GM23338 (cell line): ENCODE data around the gene CTNNA2. TPM values are rescaled to one million over a fixed set of nuclear protein-coding genes. Genes with fewer than 3 reads are reported as not detected.

Source experiments
- ATAC-seq: fragments of 200-7000 bp; cut with Tn5 transposase; 3 replicates; pipeline ENCODE4 v1.9.1; 2020
- DNase-seq: peaks from one replicate; pipeline ENCODE4 v3.0.0-alpha.2; 2015; ENCODE audit warnings: low spot score
- H2AFZ ChIP-seq: fragments of 200-600 bp; sonication (generic); 2 replicates; pipeline ENCODE4 v1.8.0; 2016; ENCODE audit warnings: antibody characterized with exemption, mild to moderate bottlenecking, moderate library complexity
- H3F3A ChIP-seq: fragments of 200-600 bp; sonication (generic); replicated peaks from 2 replicates; pipeline ENCODE4 v1.8.0; 2017; ENCODE audit warnings: antibody characterized with exemption, mixed run types, low read depth
- H3K27ac ChIP-seq: fragments of 200-600 bp; sonication (generic); 2 replicates; pipeline ENCODE4 v1.6.1; 2016; ENCODE audit warnings: low read depth
- H3K27me3 ChIP-seq: fragments of 200-600 bp; sonication (generic); 2 replicates; pipeline ENCODE4 v1.8.0; 2016; ENCODE audit warnings: mild to moderate bottlenecking, mixed run types, moderate library complexity; ENCODE audit not compliant: insufficient read depth
- H3K36me3 ChIP-seq: fragments of 200-600 bp; sonication (generic); 2 replicates; pipeline ENCODE4 v1.8.0; 2016; ENCODE audit warnings: mild to moderate bottlenecking; ENCODE audit not compliant: insufficient read depth
- H3K4me1 ChIP-seq: fragments of 200-600 bp; sonication (generic); 2 replicates; pipeline ENCODE4 v1.8.0; 2016; ENCODE audit warnings: mild to moderate bottlenecking, moderate library complexity; ENCODE audit not compliant: insufficient read depth
- H3K4me2 ChIP-seq: fragments of 200-600 bp; sonication (generic); 2 replicates; pipeline ENCODE4 v1.7.1; 2017; ENCODE audit warnings: mixed run types
- H3K4me3 ChIP-seq: fragments of 200-600 bp; sonication (generic); 2 replicates; pipeline ENCODE4 v1.6.1; 2016; ENCODE audit warnings: mixed run types
- H3K79me2 ChIP-seq: fragments of 200-600 bp; sonication (generic); replicated peaks from 2 replicates; pipeline ENCODE4 v1.8.0; 2017; ENCODE audit warnings: mild to moderate bottlenecking; ENCODE audit not compliant: insufficient read depth
- H3K9me2 ChIP-seq: fragments of 200-600 bp; sonication (generic); 2 replicates; pipeline ENCODE4 v1.8.0; 2017; ENCODE audit not compliant: insufficient read depth
- H4K20me1 ChIP-seq: fragments of 200-600 bp; sonication (generic); replicated peaks from 2 replicates; pipeline ENCODE4 v1.8.0; 2017; ENCODE audit warnings: mild to moderate bottlenecking; ENCODE audit not compliant: insufficient read depth
- H3K27ac Mint-ChIP-seq: 2 replicates; pipeline ENCODE4 v1.8.0; 2020; ENCODE audit warnings: inconsistent platforms, mild to moderate bottlenecking, moderate library complexity, mixed read lengths
- H3K27me3 Mint-ChIP-seq: 3 replicates; pipeline ENCODE4 v1.8.0; 2022; ENCODE audit warnings: low read depth, mild to moderate bottlenecking, moderate library complexity, mixed read lengths, inconsistent platforms; ENCODE audit not compliant: insufficient read depth, poor library complexity
- H3K36me3 Mint-ChIP-seq: 3 replicates; pipeline ENCODE4 v1.8.0; 2021; ENCODE audit warnings: low read depth, mild to moderate bottlenecking, inconsistent platforms, moderate library complexity, mixed read lengths
- H3K4me1 Mint-ChIP-seq: 3 replicates; pipeline ENCODE4 v1.8.0; 2020; ENCODE audit warnings: mild to moderate bottlenecking, inconsistent platforms, mixed read lengths
- H3K4me3 Mint-ChIP-seq: 3 replicates; pipeline ENCODE4 v1.8.0; 2021; ENCODE audit warnings: moderate library complexity, mild to moderate bottlenecking, inconsistent platforms, mixed read lengths
- H3K9me3 Mint-ChIP-seq: 3 replicates; pipeline ENCODE4 v1.8.0; 2020; ENCODE audit warnings: moderate library complexity, mild to moderate bottlenecking, inconsistent platforms, mixed read lengths
- CREB1 ChIP-seq: fragments of 250-450 bp; sonication (Bioruptor Pico); IDR thresholded peaks from 2 replicates; pipeline ENCODE4 v1.5.0; 2020; ENCODE audit warnings: low read depth, mild to moderate bottlenecking, moderate library complexity
- CTCF ChIP-seq, 2 experiments: fragments of 200-600 bp in 1 of 2; sonication (generic) in 1 of 2; conservative IDR thresholded peaks; 2 replicates each; pipeline versions ENCODE4 v1.5.1 to v1.6.1; 2016 to 2017; ENCODE audit warnings: antibody characterized with exemption in 2 of 2, low read depth in 2 of 2, mild to moderate bottlenecking in 2 of 2, moderate library complexity in 1 of 2
- EZH2 ChIP-seq: fragments of 200-600 bp; sonication (generic); IDR thresholded peaks from one replicate; pipeline ENCODE4 v1.8.0; 2017; ENCODE audit warnings: antibody characterized with exemption, mild to moderate bottlenecking, low read depth; ENCODE audit not compliant: unreplicated experiment
- EZH2phosphoT487 ChIP-seq: fragments of 200-600 bp; sonication (generic); IDR thresholded peaks from one replicate; pipeline ENCODE4 v1.8.1; 2018; ENCODE audit warnings: antibody characterized with exemption; ENCODE audit not compliant: unreplicated experiment
- JUNB ChIP-seq: IDR thresholded peaks from one replicate; pipeline ENCODE4 v1.6.1; 2016; ENCODE audit warnings: antibody characterized with exemption; ENCODE audit not compliant: unreplicated experiment
- POLR2AphosphoS5 ChIP-seq: IDR thresholded peaks from 2 replicates; pipeline ENCODE4 v1.6.1; 2016; ENCODE audit warnings: antibody characterized with exemption, low read depth
- STAT1 ChIP-seq: IDR thresholded peaks from one replicate; pipeline ENCODE4 v1.6.1; 2016; ENCODE audit warnings: antibody characterized with exemption; ENCODE audit not compliant: unreplicated experiment
- ZNF114 ChIP-seq: fragments of 250-450 bp; sonication (Bioruptor Pico); IDR thresholded peaks from 2 replicates; pipeline ENCODE4 v1.5.0; 2020; ENCODE audit warnings: mild to moderate bottlenecking, moderate library complexity
- ZNF331 ChIP-seq: fragments of 250-450 bp; sonication (Bioruptor Pico); IDR thresholded peaks from 2 replicates; pipeline ENCODE4 v1.5.0; 2020; ENCODE audit warnings: low read depth, mild to moderate bottlenecking, moderate library complexity
- polyA plus RNA-seq: library from polyadenylated mRNA; unstranded; fragments of >200 nt; fragmentation: Nextera tagmentation; extraction: Ambion mirVana; gene quantifications from 2 replicates; pipeline ENCODE4 v1.2.1, GENCODE V29; 2016
- total RNA-seq: library from RNA; depleted of rRNA; stranded (reverse); fragments of >200 nt; shearing (Covaris generic); gene quantifications from 2 replicates; pipeline ENCODE4 v1.2.3, GENCODE V29; 2014
- TF ChIP-seq, protein P1 (sequence below): IDR thresholded peaks from 2 replicates; pipeline ENCODE4 v1.6.1; 2016; ENCODE audit warnings: antibody characterized with exemption

CTNNA2 gene
- total and polyA plus RNA-seq, 2 experiments from 2014 or later, result 6.4 to 15.6 TPM

DNA sequence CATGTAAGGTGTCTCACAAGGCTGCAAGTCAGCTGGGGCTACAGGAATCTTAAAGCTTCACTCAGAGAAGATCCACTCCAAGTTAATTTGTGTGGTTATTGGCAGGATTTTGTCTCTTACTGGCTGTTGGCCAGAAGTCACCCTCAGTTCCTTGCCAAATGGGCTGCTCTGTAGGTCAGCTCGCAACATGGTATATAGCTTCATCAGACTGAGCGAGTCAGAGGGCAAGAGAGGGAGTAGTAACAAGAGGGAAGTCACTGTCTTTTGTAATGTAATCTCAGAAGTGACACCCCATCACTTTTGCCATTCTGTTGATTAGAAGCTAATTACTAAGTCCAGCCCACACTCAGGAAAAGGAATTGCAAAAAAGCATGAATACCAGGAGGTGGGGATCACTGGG is 672.2 kb downstream of the CTNNA2 start:
- Histone ChIP-seq H3K4me1 (no peaks in the 10 kb centered on the region), H3K4me2 (no peak overlapping the region), H3K4me3 (no peak overlapping the region), H4K20me1 (no peaks in the 10 kb centered on the region; the same call in 1 of the 2 replicates), H3K9me2 (0 out of 2 replicates have a peak, but pooled peaks cover 3% of the 10 kb centered on the region), H3K27ac (no peak overlapping the region), H2AFZ (no peak overlapping the region), H3K36me3 (peaks cover 4% of the 10 kb centered on the region; the same call in 1 of the 2 replicates), H3K27me3 (no peaks in the 10 kb centered on the region), H3F3A (no peaks in the 10 kb centered on the region), H3K79me2 (no peaks in the 10 kb centered on the region)
- H3K36me3 Mint-ChIP-seq, result peaks cover 13% of the 10 kb centered on the region
- H3K4me3 Mint-ChIP-seq, result no peak overlapping the region
- H3K4me1 Mint-ChIP-seq, result peaks cover 8% of the 10 kb centered on the region
- no peaks in the 10 kb centered on the region for H3K27me3 Mint-ChIP-seq
- H3K27ac Mint-ChIP-seq, result no peak overlapping the region
- ATAC-seq (no peak), DNase-seq (no peak)
- H3K9me3 Mint-ChIP-seq, result peaks cover 17% of the 10 kb centered on the region
- TF ChIP-seq CTCF (conservative IDR thresholded peaks at IDR 0.05; ENCODE audit: low read depth in 2 of 2) (no peak), ZNF331 (CRISPR knock-in tag) (no peak)

DNA sequence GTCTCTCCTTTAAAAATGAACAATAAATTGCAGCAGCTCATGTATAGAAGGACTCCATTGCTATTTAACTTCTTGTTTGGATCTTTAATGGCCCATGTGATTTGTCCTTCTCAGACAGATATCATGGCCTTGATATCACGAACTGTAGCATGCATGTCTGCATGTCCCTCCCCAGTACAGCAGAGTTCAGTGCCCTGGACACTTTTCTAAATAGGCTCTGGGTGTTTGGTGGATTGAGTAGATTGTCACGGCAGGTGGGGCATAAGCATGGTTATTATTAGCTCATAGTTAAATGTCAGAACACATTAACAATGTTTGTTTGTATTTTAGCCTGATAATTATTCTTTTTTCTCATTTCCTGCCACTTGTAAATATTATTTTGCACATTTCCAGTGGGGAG is 673.4 kb downstream of the CTNNA2 start:
- no peaks in the 10 kb centered on the region for H3F3A ChIP-seq
- 0 out of 2 replicates have a peak, but pooled peaks cover 3% of the 10 kb centered on the region for H3K9me2 ChIP-seq
- H2AFZ ChIP-seq, result no peak overlapping the region
- no peaks in the 10 kb centered on the region for H3K36me3 ChIP-seq
- H3K27me3 Mint-ChIP-seq, result no peaks in the 10 kb centered on the region
- H3K27ac Mint-ChIP-seq, result no peak overlapping the region
- no peaks in the 10 kb centered on the region for H3K4me1 ChIP-seq
- peaks cover 6% of the 10 kb centered on the region; the same call in 2 of the 3 replicates for H3K9me3 Mint-ChIP-seq
- H3K4me2 ChIP-seq, result no peak overlapping the region
- H4K20me1 ChIP-seq, result no peaks in the 10 kb centered on the region; the same call in 1 of the 2 replicates
- DNase-seq (no peak), ATAC-seq (no peak)
- no peaks in the 10 kb centered on the region for H3K27me3 ChIP-seq
- H3K79me2 ChIP-seq, result no peaks in the 10 kb centered on the region
- no peak overlapping the region for H3K4me3 ChIP-seq
- peaks cover 8% of the 10 kb centered on the region for H3K4me1 Mint-ChIP-seq
- H3K4me3 Mint-ChIP-seq, result no peak overlapping the region
- no peak for TF ChIP-seq JUNB
- no peak for TF ChIP-seq ZNF114 (CRISPR knock-in tag)
- TF ChIP-seq, protein P1, sequence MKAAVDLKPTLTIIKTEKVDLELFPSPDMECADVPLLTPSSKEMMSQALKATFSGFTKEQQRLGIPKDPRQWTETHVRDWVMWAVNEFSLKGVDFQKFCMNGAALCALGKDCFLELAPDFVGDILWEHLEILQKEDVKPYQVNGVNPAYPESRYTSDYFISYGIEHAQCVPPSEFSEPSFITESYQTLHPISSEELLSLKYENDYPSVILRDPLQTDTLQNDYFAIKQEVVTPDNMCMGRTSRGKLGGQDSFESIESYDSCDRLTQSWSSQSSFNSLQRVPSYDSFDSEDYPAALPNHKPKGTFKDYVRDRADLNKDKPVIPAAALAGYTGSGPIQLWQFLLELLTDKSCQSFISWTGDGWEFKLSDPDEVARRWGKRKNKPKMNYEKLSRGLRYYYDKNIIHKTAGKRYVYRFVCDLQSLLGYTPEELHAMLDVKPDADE, result no peak
- no peak overlapping the region for H3K27ac ChIP-seq
- peaks cover 2% of the 10 kb centered on the region; the same call in 1 of the 3 replicates for H3K36me3 Mint-ChIP-seq

GRCh38 chr2:80187156-80187555 is 674.3 kb downstream of the CTNNA2 start:
- Histone ChIP-seq H2AFZ (no peak overlapping the region), H3K4me3 (no peak overlapping the region), H3K4me1 (no peaks in the 10 kb centered on the region), H4K20me1 (no peaks in the 10 kb centered on the region; the same call in 1 of the 2 replicates), H3K4me2 (no peak overlapping the region), H3K27me3 (no peaks in the 10 kb centered on the region), H3K9me2 (0 out of 2 replicates have a peak, but pooled peaks cover 3% of the 10 kb centered on the region), H3K27ac (no peak overlapping the region), H3K79me2 (no peaks in the 10 kb centered on the region), H3K36me3 (no peaks in the 10 kb centered on the region), H3F3A (no peaks in the 10 kb centered on the region)
- Mint-ChIP-seq H3K9me3 (no peaks in the 10 kb centered on the region; the same call in 2 of the 3 replicates), H3K27ac (no peak overlapping the region), H3K4me1 (peaks cover 8% of the 10 kb centered on the region), H3K36me3 (no peaks in the 10 kb centered on the region), H3K4me3 (no peak overlapping the region), H3K27me3 (no peaks in the 10 kb centered on the region)
- DNase-seq, result no peak
- no peak for ATAC-seq
- TF ChIP-seq EZH2 (no peak), CREB1 (no peak), JUNB (no peak), CTCF (conservative IDR thresholded peaks at IDR 0.05; ENCODE audit: low read depth in 2 of 2) (no peak), ZNF331 (CRISPR knock-in tag) (no peak), EZH2phosphoT487 (no peak), POLR2AphosphoS5 (no peak), STAT1 (no peak)
- TF ChIP-seq, protein P1, result no peak
